Stimulated activated CD8-positive, alpha-beta memory T cell treated with anti-CD3 and anti-CD28 coated beads, Interleukin-4, amount 100 ng/mL, for 24 hours (primary cell): ENCODE results near the gene FGF19.

Experiments used
- DNase-seq: peaks from one replicate; pipeline ENCODE4 v3.0.0-alpha.2; 2020; ENCODE audit warnings: low read depth

Gene FGF19

DNA sequence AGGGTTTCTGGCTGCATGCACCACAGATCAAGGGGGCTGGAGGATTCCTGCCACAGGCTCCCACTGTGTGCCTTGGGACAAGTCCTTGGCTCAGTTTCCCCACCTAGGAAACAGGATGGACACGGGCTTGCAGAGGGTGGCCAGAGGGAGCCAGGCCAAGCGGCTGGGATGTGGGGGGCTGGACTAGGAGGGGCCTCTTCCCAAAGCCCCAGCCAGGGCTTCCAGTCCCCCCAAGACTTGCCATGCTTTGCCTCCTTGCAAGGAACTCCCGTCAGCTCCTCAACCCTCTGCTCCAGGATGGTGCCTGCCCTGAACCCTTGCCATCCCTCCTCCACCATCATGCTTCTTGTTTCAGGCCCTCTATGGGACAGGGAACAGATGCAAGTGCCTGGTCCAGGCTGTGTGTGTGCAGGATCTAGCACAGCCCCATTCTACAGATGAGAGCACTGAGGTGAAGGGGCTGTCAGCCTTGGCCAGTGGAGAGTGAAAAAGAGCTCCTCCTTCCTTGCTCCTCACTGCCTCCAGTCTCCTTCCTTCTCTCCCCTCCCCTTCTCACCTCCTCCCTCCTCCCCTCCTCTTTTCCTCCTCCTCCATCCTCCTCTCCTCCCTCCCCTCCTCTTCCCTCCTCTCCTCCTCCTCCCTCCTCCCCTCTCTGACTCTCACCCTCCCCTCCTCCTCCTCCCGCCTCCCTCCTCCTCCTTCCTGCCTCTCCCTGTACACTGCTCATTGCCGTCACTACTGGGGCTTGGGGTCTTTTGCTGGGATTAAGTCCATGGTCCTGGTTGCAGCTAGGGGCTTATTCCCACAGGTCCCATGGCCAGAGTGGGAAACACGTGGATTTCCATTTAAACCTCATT, 13.3 kb upstream of the FGF19 start:
- no peak for DNase-seq

GRCh38 chr11:69716099-69716498, 12.3 kb upstream of the FGF19 start:
- DNase-seq: no peak

DNA sequence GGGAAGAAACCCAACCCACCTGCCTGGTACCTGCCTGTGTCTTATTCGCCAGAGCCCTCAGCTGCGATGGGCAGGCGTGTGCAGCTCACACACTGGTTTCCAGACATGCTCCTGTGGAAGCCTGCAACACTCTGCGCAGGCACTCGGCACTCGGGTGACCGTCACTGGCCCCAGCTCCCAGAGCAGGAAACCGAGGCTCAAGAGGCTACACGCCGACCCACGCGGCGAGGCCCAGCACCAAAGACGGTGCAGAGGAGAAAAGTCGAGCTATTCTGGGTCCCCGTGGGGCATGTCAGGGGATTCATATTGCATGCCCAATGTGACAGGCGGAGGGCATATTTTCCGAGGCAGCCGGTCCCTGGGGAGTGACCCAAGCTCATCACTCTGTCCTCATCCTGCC, 11.6 kb upstream of the FGF19 start:
- DNase-seq: no peak

DNA sequence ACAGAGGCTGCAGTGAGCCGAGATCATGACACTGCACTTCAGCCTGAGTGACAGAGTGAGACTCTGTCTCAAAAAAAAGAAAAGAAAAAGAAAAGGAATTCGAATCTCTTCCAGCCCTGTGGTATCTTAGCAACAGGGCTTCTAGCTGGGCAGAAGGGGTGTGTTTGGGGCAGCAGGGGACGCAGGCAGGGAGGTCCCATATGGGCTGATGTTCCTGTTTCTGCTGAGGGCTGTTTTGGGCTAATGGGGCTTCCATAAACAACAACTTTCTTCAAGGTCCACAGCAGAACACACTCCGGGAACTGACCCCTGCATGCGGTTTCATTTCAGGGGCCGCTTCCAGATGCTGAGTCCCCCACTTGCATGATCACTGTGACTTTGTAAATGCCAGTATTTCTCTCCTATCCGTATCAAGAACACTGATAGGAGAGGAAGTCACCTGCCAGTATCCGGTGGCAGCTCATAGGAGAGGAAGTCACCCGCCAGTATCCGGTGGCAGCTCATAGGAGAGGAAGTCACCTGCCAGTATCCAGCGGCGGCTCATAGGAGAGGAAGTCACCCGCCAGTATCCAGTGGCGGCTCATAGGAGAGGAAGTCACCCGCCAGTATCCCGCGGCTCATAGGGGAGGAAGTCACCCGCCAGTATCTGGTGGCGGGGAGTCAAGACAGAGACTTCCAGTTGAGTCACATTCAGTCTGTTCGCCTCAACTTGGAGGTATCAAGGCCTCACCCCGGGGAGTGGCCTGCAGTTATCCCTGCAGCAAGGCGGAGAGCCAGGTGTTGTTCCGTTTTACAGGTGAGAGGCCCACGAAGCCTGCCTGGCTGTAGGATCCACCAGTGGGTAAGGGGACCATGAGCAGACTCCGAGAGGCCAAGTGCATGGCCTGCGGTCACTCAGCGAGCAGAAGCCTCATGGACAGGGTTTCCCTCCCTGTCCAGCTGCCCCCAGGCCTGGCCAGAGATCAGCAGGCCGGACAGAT, 8.3 kb upstream of the FGF19 start:
- no peak for DNase-seq

GRCh38 chr11:69708736-69709401, 5.0 kb upstream of the FGF19 start:
- no peak for DNase-seq

DNA sequence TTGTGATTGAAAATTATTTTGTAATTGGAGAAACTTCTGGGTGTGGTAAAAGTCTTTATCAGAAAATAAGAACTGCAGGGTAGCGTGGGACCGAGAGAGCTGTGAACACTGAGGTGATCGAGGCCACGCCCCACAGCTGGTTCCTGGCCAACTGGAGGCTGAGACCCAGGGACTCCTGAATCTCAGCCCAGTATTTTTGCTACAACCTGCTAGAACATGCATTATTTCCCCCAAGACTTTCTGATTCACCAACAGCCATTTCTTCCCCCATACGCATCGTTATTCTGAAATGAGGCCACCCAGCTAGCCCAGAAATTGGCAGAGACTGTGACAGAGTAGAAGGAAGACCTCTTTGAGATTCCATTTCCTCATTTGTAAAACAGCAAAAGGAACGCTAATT, 3.4 kb upstream of the FGF19 start:
- no peak for DNase-seq

DNA sequence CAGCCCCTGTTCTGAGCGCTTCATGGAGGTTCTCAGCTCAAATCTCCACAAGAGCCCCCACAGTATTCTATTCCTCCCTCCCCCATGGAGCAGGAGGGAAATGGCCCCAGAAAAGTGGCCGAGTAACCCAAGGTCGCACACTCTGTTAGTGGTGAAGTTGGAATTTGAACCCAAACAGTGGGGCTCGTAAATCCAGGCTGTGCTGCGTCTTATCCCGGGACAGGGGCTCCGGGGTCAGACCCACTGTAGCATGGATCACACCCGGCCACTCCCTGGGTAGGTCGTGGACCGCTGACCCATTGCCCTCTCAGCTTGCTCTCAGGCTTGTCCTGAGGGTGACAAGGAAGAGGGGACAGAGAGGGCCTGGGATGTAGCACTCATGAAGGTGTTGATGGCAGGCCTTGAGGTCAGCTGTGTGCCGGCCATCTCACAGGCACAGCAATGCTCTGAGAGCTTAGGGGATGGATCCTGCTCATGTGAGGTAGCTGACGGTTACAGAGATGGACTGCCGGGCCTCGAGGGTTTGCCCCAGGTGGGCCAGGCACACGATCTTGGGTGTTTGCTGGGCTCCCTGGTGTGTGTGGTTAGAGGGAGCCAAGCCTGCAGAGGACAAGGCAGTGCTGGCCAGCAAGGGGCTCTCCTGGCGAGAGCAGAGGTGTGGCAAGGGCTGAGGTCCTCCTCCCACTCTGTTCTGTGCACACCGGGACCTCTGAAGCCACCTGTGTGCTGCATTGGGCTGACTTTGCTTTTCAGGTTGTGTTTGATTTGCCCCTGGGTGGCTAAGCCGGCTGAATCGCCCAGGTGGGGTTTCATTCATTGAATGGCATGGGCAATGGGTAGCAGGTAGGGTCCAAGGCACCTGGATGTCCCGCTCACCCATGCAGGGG, 2.3 kb upstream of the FGF19 start:
- no peak for DNase-seq

GRCh38 chr11:69705351-69705811, 1.6 kb upstream of the FGF19 start:
- DNase-seq: no peak

- DNase-seq: no peak
Observed at GRCh38 chr11:69704508-69705253, 859 bp upstream of the FGF19 start.

- DNase-seq: no peak
Observed at GRCh38 chr11:69703453-69703767, 412 bp downstream of the FGF19 start.

DNA sequence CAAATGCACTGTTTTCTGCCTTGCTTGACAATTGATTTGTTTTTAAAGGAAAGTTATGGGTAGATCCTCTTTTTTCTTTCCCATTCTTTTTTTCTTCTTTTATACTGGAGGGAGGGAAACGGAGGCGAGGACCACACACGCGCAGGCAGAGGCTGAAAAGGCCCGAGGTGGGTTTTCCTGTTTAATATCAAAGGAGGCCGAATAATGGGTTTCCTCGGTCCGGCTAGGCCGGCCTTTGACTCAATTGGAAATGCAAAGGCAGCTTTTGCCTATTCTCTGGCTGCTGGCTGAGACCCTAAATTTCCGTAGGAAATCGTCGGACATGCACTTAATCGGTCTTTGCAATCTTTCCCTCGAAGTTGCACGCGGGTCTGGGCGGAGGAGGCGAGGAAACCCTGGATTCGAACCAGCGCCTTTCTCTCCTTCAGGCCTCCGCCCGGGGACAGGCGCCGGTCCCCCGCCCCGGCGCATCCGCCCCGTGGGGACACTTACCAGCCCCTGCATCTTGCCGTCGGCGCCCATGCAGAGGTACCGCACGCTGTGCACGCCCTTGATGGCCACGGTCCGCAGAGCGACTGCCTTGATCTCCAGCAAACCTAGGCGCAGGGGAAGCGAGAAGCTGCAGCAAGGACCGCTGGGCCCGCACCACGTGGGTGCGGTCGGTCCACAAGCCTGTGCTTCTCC, 911 bp downstream of the FGF19 start:
- no peak for DNase-seq

DNA sequence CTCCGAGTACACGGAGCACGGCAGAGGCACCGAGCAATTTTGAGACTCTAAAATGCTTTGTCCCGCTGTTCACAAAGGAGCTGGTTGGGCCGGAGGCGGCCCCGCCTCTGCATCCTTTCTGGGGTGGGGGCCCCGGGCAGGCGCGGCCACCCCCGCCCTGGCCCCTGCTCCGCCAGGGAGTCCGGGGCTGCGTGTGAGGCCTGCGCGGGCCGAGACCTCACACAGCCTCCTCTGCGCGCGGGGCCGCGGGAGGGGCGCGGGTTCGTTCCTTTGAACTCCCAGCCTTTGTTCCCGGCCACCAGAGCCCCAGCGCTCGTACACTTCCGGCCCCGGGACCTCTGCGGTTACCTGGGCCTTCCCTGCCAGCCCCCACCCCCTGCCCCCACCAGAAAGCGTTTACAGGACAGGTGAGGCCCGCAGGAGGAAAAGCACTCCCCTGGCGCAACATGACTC, 1.6 kb downstream of the FGF19 start:
- DNase-seq: no peak

GRCh38 chr11:69700278-69701140, 3.3 kb downstream of the FGF19 start:
- no peak for DNase-seq

GRCh38 chr11:69699213-69699612, 4.6 kb downstream of the FGF19 start:
- DNase-seq: no peak

GRCh38 chr11:69698362-69698761, 5.5 kb downstream of the FGF19 start:
- DNase-seq: no peak

DNA sequence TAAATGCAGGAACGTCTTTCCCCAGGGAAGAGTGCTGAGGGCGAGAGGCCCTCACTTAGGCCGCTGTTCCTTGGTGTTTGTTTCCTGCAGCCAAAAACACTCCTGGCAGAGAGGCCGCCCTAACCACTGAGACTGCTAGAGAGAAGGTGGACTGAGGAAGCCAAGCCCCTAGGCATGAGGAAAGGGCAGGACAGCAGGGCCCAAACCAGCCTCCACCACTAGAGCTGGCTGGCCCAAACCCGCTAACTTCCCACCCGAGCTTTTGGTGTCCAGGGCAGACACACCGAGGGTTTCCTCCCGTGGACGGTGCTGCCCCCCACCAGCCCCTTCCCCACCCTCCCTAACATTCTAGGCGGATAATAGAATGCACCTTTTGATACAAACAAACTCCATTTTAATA, 6.0 kb downstream of the FGF19 start:
- DNase-seq: no peak

GRCh38 chr11:69697469-69697843, 6.4 kb downstream of the FGF19 start:
- DNase-seq: no peak

- DNase-seq: no peak
Observed at GRCh38 chr11:69696749-69697468, 6.9 kb downstream of the FGF19 start.
